ENCODE data around the gene TIE1. TPM values are rescaled to one million over a fixed set of nuclear protein-coding genes. Genes with fewer than 3 reads are reported as not detected.
A peak's percentile ranks its signal among the peaks of the same experiment; 100 is the strongest.
"Not testable (repeated sequence)": the region's sequence is repeated elsewhere in the genome, so short reads cannot be mapped to it uniquely, and the experiment has no call there.

TIE1 gene
- total RNA-seq, 1 donor from 2014 or later: 7.0 TPM

- no peak for DNase-seq
These were observed 62.6 kb downstream of the TIE1 start for GRCh38 chr1:43363283-43363934.

DNA sequence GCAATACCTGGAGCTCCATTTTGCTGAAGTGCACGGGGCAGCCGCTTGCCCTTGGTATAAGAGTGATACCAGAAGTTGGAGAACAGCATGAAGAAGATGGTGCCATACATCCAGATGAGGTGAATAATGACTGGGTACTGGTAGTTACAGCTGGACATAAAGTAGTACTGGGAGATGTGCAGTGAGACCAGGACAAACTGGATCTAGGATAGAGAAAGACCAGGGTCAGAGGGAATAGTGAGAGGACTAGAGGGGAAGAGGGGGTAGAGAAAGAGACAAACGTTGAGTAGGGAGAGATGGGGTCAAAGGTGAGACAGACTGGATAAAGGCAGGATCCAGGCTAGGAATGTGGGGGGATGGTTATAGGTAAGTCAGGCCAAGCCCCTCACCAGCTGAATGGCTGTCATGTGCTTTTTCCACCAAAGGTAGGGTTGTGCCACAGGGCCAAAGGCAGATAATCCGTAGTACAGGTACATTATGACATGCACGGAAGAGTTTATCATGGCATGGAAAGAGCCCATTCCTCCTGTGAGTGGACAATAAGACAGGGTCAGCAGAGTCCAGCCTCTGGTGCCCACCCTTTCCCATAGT is 63.2 kb downstream of the TIE1 start:
- no peak for DNase-seq

- DNase-seq: no peak
These were observed 64.9 kb downstream of the TIE1 start for GRCh38 chr1:43365678-43366077.

DNA sequence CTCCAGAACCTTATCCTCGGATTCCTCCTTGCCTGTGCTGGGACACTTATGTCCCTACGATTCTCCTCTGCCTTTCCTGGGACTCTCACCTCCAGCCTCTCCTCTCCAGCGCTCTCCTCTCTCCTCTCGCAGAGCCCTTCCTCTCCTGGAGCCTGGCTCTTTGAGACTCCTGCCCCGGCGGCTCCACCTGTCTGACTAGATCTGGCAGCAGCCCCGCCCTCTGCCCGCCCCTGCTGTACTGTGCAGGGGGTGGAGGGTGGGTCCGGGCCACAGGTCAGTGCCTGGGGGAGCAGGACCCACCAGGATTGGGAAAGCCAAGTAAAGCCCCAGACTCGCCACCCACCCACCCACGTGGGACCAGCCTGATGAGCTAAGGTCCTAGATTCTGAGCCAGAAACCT is 65.4 kb downstream of the TIE1 start:
- no peak for DNase-seq

- DNase-seq: no peak
These were observed 65.8 kb downstream of the TIE1 start for GRCh38 chr1:43366601-43367025.

DNA sequence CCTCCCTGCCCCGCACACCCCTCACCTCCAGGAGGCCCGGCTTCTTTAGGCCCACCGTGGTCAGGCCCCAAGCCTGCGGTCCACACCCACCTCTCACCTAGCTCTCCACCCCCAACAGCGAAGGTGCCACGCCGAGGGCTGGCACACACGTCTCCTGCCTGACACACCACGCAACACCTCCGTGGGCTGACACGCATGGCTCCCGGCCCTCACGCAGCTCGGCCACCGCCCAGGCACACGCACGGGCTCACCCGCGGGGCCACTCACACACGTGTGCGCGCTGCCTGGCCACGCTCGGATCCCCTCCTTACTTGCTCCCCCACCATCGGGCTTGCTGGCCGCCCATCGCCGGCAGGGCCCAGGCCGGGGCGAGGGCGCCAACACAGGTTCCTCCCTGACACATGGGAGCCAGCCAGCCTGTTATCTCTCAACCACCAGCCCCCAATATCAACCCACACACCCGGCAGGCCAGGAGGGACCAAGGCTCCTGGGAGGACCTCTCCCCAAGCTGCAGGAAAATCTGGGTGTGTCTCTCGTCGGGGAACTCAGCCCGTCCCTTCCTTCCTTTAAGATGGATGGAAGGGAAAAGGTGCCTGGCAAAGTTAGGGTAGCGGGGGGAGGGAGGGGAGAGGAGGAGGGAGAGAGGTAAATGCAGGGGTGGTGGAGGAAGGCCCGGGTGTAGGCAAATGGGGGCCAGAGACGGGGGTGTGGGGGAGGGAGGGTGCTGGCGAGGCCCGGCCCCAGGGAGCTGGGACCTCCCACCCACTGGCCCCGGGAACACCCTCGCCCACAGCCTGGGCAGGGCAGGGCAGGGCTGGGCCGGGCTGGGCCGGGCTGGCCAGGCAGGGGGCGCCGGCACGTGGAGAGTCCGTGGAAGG is 66.5 kb downstream of the TIE1 start:
- DNase-seq: no peak

DNA sequence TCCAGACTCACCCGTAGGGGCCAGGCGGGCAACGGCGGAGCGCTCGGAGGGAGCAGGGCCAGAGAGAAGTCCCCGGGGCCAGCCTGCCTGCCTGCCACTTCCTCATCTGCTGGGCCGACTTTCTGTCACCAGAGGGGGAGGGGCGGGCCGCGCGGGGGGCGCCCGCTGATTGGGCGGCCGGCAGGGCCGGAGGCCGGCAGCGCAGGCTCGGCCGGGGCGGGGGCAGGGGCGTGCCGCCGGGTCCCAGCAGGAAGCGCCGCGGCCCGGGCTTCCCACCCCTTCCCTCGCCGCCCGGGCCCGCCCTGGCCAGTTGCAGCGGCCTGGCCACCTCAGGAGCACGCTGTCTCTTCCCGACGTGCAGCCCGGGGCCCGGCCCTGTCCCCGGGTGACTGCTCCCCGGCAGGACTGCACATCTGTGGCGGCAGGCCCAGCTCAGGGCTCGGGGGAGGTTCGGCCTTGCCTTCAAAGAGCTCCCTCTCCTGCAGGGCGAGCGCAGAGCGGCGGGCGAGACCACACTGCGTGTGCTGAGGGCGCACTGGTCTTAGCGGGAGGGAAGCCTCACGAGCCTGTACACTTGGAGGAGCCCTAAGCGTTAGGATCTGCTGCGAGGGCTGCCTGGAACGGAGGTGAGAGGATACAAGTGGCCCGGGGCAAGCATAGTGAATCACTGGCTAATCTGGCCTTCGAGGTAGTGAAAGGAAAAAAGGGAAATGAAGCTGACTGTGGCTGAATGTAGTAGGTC is 67.3 kb downstream of the TIE1 start, which contains the start of gene ELOVL1:
ELOVL1 (minus strand) TSS at position 108 of the 742 bp plus-strand sequence. CDS start 2,402 bp downstream, outside the sequence.
- DNase-seq: peak; percentile 82

GRCh38 chr1:43368646-43369020 is 67.9 kb downstream of the TIE1 start:
- DNase-seq: no peak

GRCh38 chr1:43369779-43370178 is 69.0 kb downstream of the TIE1 start:
- not testable (repeated sequence) for DNase-seq

GRCh38 chr1:43370564-43370963 is 69.8 kb downstream of the TIE1 start:
- no peak for DNase-seq

- DNase-seq: no peak
These were observed 71.4 kb downstream of the TIE1 start for GRCh38 chr1:43372172-43372571.

Other genes with a start within 250 kb of the TIE1 start
- 46.8 TPM for gene EBNA1BP2, start 128.7 kb upstream of the TIE1 start, total RNA-seq
- gene CFAP57, start 128.7 kb upstream of the TIE1 start, total RNA-seq: 1.4 TPM
- gene TMEM125, start 31.0 kb upstream of the TIE1 start, total RNA-seq: 0.78 TPM
- not detected for gene C1orf210, start 15.4 kb upstream of the TIE1 start, total RNA-seq
- not detected for gene MPL, start 36.8 kb downstream of the TIE1 start, total RNA-seq
- gene CDC20, start 58.0 kb downstream of the TIE1 start, total RNA-seq: 4.2 TPM
- gene ELOVL1, start 67.0 kb downstream of the TIE1 start, total RNA-seq: 7.0 TPM
- 20.7 TPM for gene MED8, start 88.8 kb downstream of the TIE1 start, total RNA-seq
- 17.3 TPM for gene SZT2, start 88.9 kb downstream of the TIE1 start, total RNA-seq
- gene HYI, start 152.9 kb downstream of the TIE1 start, total RNA-seq: 32.1 TPM
- gene PTPRF, start 229.9 kb downstream of the TIE1 start, total RNA-seq: 37.6 TPM